GM19324 (cell line): ENCODE data around the gene HAPLN3.

Source experiments
- ATAC-seq: cut with Tn5 transposase; IDR thresholded peaks from one replicate; pipeline ENCODE4 v1.9.1; 2021; ENCODE audit warnings: mild to moderate bottlenecking, moderate library complexity; ENCODE audit not compliant: unreplicated experiment, low FRiP score

Gene HAPLN3

DNA sequence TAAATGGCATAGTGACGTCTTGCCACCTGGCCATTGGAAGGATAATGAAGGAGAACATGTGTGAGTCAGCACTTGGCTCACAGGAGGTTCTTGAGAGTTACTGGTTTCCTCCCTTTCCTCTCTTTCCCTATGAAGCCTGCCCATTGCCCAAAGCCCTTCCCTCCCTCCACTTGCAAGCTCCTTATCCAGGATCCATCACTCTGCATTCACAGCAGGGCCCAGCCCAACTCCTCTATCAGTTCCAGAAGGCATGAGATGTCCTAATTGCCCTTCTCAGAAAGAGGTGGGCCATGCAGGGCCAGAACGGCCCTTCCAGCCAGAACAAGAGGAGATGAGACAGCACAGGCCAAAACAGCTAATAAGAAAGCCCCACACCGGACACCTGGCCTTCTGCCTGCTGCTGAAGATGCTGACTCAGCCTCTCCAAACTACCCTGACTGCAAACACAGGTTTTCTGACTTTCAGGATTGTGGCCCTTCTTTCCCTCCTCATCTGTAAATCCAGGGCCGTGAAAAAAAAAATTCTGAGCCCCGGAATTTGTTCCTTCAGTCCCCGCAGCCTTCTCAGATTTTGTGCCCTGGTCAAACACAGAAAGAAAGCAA is 29.7 kb downstream of the HAPLN3 start:
- no peak for ATAC-seq

DNA sequence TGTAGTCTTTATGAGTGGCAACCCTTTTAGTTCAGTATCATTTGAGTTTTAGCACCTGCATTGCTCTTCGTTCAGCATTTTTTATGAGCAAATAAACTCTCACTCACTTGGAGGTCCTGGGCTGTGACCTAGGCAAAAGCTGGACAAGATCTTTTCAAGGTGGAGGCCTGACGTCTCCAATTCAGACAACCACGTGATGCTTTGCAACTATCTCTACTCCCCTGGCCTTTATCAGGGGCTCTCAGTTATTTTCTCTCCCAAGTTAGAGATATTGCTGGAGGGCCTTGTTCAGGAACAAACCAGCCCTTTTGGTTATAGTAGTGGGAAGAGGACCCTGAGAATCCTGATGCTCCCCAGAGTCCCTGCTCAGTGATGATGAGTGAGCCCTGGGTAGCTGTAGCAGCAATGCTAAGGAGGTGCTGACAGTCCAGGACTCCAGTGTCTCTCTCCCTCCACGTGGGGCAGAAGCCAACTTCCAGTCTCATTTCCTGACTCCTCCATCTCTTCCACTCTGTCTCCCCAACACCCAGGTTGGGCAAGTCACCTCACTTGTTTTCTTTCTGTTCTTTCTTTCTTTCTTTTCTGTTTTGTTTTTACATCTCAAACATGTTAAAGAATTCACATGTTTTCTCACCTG is 30.4 kb downstream of the HAPLN3 start:
- no peak for ATAC-seq

DNA sequence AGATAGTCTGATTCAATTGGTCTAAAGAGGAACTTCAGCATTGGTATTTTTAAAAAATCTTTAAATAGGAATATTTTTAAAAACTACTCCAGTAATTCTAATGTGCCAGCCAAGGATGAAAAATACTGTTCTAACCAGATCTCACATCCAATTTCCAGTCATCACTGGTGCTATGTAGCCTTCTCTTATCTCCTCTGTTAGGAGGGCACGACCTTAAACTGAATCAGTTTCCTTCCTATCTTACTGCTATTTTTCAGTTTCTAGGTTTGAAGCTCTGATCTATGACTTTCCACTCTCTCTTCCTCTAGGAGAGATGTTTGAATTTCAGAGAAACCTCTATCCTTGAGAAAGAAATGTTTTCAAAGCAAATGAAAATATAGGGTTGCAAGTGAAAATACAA is 31.9 kb downstream of the HAPLN3 start:
- no peak for ATAC-seq

DNA sequence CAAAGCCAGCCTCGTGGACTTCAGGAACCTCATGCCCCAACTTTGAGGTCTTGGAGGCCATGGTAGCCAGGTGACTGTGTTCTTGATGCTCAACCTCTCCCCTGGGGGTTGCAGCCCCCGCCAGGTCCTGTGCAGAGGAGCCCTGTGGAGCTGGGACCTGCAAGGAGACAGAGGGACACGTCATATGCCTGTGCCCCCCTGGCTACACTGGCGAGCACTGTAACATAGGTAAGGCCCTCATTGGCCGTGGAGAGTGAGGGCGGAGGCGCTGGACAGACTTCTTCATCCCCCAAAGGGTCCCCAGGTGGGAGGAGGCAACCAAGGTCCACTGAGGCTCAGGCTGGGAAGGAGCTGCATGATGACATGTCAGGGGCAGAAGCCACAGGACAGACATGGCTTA is 35.1 kb downstream of the HAPLN3 start:
- ATAC-seq = no peak

DNA sequence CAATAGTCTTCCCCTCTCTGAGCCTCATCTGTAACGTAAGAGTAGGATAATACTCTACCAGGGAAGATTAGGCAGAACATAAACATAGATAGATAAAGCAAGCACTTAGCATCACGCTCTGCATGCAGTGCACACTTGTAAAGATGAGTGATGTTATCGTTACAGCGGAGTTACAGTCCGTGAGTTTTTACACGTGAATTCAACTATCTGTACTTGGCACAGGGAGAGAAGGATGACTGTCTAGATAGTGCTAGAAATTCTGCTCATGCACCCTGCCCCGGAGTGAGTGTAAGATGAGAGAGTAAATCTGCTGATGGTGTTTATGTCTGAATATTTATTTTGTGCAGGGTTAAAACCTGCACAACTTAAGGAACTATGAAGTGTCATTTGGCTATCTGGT is 35.8 kb downstream of the HAPLN3 start:
- no peak for ATAC-seq

DNA sequence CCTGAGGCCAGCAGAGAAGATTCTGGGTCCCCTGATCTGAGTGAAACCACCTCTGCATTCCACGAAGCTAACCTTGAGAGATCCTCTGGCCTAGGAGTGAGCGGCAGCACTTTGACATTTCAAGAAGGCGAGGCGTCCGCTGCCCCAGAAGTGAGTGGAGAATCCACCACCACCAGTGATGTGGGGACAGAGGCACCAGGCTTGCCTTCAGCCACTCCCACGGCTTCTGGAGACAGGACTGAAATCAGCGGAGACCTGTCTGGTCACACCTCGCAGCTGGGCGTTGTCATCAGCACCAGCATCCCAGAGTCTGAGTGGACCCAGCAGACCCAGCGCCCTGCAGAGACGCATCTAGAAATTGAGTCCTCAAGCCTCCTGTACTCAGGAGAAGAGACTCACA is 36.4 kb downstream of the HAPLN3 start:
- no peak for ATAC-seq

DNA sequence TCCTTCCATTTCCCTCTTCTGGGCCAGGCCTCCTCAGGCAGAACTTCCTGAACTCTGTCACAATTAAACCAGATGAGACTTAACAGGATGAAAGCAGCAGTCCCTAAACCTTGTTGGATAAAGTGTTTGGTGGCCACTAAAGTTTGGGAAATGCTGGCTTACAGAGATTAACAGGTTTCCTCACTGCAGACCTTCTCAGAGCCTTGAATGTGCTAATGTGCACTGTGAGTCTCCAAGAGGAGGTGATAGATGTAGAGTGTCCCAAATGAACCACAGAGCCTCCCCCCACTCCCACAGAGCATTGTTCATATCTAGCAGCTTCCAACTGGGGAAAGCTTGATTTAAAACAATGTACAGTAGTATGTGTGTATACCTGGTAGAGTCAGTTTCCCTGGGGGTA is 42.9 kb downstream of the HAPLN3 start:
- ATAC-seq = no peak

DNA sequence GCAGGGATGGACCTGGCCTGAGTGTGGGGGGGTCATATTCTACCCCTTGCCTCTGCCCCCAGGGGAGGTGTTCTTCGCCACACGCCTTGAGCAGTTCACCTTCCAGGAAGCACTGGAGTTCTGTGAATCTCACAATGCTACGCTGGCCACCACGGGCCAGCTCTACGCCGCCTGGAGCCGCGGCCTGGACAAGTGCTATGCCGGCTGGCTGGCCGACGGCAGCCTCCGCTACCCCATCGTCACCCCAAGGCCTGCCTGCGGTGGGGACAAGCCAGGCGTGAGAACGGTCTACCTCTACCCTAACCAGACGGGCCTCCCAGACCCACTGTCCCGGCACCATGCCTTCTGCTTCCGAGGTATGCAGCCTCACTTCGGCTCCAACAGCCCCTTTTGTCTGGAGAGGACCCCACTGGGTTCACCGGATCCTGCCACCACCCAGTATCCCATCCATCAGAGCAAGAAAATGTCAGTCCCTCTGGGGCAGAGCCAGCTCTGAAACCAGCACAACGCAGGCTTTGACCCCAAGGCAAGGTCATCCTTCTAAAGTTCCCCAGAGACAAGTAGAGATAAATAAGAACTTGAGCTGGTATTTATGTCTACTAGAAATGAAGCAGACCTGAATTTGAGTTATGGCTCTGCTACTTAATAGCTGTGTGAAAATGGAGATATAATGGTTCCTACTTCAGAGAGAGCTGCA is 45.8 kb downstream of the HAPLN3 start:
- ATAC-seq = no peak

DNA sequence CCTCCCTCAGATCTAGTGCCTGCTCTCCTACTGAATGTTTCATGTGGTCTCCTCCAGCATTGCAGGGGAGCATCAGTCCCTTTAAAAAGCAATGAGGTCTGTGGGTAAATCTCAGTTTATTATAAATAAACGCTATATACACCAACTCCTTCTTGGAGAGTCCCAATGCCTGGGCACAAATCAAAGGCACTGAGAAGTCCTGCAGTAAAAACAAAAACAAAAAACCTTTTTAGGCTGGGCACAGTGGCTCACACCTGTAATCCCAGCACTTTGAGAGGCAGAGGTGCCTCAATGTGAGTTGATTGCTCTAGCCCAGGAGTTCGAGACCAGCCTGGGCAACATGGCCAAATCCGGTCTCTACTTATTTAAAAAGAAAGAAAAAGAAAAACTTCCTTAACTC is 47.1 kb downstream of the HAPLN3 start:
- no peak for ATAC-seq

DNA sequence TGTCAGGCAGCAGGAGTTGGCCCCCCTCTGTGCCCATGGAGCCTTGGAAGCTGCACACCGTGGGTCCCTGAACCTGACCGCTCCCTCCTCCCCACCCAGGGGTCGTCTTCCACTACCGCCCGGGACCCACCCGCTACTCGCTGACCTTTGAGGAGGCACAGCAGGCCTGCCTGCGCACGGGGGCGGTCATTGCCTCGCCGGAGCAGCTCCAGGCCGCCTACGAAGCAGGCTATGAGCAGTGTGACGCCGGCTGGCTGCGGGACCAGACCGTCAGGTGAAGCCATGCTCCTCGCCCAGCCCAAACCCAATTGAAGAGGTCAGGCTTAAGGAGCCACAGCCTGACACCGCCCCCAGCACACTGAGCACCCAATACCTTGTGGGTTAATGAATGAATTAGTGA is 48.2 kb downstream of the HAPLN3 start:
- ATAC-seq = no peak

DNA sequence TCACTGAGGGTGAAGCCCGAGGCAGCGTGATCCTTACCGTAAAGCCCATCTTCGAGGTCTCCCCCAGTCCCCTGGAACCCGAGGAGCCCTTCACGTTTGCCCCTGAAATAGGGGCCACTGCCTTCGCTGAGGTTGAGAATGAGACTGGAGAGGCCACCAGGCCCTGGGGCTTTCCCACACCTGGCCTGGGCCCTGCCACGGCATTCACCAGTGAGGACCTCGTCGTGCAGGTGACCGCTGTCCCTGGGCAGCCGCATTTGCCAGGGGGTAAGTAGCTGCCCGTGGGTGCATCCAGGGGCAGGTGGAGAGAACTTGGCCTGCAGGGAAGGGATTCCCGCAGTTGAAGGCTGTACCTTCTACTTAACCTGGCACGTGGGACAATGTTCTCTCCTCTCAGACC is 49.7 kb downstream of the HAPLN3 start:
- no peak for ATAC-seq

DNA sequence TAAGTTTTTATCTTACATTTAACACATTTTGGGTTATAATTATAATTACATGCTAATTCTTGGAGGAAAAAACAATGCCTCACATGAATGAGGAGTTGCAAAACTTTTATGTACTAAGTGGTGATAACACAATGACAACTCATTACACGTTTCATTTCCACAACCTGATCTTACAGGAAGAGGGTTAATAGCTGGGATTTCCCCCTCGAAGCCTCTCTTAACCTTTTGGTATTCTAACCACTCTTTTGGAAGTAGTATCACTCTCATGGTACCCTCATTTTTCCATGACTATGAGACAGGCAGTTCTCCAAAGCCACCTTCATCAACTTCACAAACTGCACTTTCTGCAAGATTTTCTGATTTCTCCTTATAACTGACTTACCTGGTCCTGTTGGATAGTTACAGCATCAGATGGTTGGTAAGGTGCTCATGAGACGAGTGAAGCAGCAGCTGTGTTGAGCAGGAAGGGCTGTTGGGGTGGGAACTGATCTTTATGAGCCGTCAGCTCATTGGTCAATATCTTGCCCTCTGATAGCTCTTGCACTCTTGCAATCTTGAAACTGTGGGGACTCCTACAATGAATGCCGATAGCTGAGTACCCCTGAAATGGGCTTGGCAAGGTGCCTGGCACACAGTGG is 50.5 kb downstream of the HAPLN3 start:
- ATAC-seq = no peak

DNA sequence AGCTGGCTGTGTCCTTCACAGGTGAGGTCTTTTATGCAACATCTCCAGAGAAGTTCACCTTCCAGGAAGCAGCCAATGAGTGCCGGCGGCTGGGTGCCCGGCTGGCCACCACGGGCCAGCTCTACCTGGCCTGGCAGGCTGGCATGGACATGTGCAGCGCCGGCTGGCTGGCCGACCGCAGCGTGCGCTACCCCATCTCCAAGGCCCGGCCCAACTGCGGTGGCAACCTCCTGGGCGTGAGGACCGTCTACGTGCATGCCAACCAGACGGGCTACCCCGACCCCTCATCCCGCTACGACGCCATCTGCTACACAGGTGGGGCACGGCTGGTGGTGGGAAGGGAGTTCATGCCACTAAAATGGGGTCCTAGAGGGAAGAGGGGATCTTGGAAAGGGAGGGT is 52.0 kb downstream of the HAPLN3 start:
- ATAC-seq = no peak

DNA sequence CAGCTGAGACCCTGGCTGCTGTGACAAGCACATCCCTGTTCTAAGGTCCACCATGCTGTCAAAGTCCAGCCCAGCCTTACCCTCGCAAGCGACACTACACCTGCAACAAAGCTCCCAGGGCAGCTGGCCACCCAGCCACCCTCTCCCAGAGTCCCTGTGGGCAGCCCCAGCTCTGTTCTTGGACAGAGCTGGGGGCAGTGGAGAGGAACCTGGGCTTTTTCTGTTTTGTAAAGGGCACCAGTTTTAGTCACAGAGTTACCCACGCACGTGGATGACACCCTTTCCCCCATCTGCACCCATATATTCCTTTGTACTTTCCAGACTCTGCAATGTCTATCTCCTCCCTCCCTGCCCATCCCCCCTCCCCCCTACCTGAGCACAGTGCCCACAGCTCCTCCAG is 53.2 kb downstream of the HAPLN3 start:
- ATAC-seq = no peak

DNA sequence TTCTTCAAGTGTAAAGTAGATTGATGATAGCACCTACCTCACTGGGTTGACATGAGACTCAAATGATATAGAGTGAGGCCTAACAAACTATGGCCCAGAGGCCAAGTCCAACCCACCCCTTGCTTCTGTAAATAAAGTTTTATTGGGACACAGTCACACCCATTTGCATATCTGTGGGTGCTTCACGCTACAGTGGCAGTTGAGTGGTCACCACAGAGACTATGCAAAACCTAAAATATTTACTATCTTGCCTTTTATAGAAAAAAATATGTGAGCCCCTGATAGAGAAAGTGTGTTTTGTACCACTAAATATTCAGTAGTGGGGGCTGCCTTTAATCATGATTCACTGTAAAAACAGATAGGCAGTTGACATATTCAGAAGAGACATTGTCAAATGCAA is 54.1 kb downstream of the HAPLN3 start:
- ATAC-seq = no peak

DNA sequence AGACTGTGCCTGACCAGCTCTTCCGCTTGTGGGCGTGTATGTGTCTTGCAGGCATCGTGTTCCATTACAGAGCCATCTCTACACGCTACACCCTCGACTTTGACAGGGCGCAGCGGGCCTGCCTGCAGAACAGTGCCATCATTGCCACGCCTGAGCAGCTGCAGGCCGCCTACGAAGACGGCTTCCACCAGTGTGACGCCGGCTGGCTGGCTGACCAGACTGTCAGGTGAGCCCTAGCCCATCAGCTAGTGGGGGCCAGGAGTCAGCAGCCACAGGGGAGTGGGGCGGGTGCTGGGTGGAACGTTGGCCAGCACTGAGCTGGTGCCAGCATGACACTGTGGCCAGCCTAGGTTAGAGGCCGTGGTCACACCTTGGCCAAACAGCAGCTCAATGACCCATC is 55.4 kb downstream of the HAPLN3 start:
- no peak for ATAC-seq

DNA sequence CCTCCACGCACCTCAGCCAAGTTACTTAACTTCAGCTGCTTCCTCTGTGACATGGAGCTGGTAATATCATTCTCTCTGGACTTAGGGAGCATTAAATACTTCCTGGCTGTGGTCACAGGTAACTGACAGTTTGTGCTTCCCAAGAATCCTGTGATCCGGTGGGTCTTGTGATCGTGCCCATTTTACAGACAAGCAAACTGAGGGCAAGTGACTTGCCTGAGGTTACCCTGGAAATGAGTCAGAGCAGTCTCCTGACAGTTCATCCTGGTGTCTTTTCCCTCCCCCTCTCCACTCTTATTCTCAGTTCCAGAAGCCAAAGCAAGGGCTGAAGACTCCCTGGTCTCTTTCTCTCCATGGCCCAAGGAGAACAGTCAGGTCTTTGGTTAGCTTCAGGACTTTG is 56.2 kb downstream of the HAPLN3 start:
- no peak for ATAC-seq

DNA sequence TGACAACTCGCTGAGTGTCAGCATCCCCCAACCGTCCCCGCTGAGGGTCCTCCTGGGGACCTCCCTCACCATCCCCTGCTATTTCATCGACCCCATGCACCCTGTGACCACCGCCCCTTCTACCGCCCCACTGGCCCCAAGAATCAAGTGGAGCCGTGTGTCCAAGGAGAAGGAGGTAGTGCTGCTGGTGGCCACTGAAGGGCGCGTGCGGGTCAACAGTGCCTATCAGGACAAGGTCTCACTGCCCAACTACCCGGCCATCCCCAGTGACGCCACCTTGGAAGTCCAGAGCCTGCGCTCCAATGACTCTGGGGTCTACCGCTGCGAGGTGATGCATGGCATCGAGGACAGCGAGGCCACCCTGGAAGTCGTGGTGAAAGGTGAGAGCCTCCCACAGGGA is 56.7 kb downstream of the HAPLN3 start:
- ATAC-seq = no peak

DNA sequence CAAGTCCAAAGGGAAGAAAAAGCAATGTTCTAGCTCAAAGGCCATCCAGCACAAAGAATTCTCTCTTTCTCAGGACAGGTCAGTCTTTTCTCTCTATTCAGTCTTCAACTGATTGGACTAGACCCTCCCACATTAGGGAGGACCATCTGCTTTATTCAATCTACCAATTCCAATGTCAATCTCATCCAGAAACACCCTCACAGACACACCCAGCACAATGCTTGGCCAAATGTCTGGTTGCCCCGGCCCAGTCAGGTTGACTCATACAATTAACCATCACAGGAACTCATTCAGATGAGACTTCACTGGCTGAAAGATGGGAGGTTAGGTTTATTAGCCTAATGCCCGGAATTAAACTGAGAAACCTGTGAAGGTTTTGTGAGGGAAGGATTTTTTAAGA is 59.7 kb downstream of the HAPLN3 start:
- no peak for ATAC-seq

DNA sequence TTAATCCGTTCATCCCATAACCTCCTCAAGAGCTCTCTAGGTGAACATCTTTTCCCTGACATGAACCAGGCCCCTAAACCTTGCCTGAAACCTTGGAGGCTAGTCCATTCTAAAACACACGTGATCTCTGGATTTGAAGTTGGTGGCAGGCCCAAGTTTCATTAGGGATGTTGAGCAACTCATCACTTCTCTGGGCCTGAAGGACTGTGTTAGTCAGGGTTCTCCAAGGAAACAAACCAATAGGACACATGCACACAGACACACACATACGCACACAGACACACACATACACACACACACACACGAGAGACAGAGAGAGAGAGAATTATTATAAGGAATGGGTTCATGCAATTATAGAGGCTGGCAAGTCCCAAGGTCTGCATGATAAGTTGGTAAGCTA is 60.2 kb downstream of the HAPLN3 start:
- ATAC-seq = no peak

DNA sequence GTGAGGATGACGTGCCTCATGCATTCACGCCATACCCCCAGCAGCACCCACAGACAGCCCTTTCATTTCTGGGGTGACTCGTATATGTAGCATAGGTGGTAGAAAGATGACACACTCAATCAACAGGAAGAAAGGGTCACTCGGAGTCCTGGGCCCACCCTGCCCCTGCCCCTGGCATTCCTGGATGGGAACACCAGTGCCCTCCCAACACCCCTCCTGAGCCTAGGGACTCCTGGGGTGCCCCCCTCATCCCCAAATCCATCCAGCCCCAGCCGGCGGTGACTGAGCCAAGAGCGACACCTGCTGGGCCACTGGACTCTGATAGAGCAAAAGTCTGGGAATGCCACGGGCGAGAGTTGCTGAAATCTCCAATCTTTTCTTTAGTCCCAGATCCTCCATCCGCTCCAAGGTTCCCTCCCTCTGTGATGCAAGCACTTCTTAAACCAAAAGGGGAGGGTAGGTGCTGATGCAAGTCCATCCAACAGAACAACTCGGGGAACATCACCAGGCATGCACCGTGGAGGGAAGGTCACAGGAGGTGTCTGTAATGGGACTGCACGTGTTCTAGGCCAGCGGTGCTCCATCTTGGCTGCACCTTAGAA is 61.0 kb downstream of the HAPLN3 start:
- no peak for ATAC-seq
